Bronchial epithelial cell (primary cell): ENCODE results near the gene TXNDC17. TPM values are rescaled to one million over a fixed set of nuclear protein-coding genes. Genes with fewer than 3 reads are reported as not detected.
A peak's percentile ranks its signal among the peaks of the same experiment; 100 is the strongest.
"Not testable (repeated sequence)": the region's sequence is repeated elsewhere in the genome, so short reads cannot be mapped to it uniquely, and the experiment has no call there.

Experiments
- DNase-seq: peaks from one replicate; pipeline ENCODE4 v3.0.0-alpha.2; 2010; ENCODE audit warnings: low read depth
- FAIRE-seq: peaks from 2 replicates; lab custom pipeline; 2011; peaks lifted over from hg19 to GRCh38; lab: Jason Lieb, UNC
- H3K27me3 ChIP-seq: 2 replicates; pipeline ENCODE4 v1.5.1; 2011; ENCODE audit warnings: low read length; ENCODE audit not compliant: control insufficient read depth, insufficient read depth
- H3K36me3 ChIP-seq: 2 replicates; pipeline ENCODE4 v1.5.1; 2011; ENCODE audit warnings: low read length; ENCODE audit not compliant: control insufficient read depth, insufficient read depth
- H3K4me3 ChIP-seq: 2 replicates; pipeline ENCODE4 v1.5.1; 2011; ENCODE audit warnings: mild to moderate bottlenecking, low read depth, low read length, control low read depth
- total RNA-seq: library from RNA; depleted of rRNA; stranded (reverse); fragments of >200 nt; gene quantifications from 2 replicates; pipeline ENCODE4 v1.2.1, GENCODE V29; 2014
- TF ChIP-seq, protein P1 (sequence below): IDR thresholded peaks from 2 replicates; pipeline ENCODE4 v1.5.1; 2011; ENCODE audit warnings: mild to moderate bottlenecking, moderate library complexity, low read length, control low read depth, inconsistent platforms; ENCODE audit not compliant: insufficient read depth, severe bottlenecking

The TXNDC17 gene
- total RNA-seq, 1 donor from 2014 or later, result 222 TPM

DNA sequence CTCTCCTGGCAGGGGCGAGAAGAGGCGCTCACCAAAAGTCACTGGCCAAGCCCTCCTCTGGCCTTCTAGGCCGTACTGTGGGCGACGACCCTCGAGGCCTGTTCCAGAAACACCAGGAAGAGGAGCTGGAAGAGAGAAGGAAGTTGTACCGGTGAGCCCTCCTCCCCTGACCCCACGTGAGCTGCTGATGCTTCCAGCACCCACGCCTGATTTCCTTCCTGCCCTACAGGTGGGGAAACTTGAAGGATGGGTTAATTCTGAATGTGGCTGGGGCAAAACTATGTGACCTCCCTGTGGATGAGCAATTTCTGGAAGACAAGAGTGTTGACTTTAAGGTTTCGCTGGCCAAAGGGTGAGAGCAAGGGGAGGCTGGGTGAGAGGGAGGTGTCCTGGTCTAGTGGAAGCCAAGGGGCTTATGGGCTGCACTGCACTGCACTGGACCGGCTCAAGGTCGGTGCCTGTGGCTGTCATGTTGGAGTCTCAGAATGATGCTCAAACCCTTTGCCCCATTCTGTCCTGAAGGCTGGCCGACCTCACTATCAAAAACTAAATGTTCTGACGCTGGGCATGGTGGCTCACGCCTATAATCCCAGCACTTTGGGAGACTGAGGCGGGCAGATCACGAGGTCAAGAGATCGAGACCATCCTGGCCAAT lies 16.9 kb downstream of the TXNDC17 start:
- DNase-seq, result no peak
- FAIRE-seq, result peak; percentile 89
- Histone ChIP-seq H3K4me3 (peak overlapping the region; percentile 41), H3K27me3 (no peaks in the 10 kb centered on the region), H3K36me3 (no peaks in the 10 kb centered on the region)
- TF ChIP-seq, protein P1, sequence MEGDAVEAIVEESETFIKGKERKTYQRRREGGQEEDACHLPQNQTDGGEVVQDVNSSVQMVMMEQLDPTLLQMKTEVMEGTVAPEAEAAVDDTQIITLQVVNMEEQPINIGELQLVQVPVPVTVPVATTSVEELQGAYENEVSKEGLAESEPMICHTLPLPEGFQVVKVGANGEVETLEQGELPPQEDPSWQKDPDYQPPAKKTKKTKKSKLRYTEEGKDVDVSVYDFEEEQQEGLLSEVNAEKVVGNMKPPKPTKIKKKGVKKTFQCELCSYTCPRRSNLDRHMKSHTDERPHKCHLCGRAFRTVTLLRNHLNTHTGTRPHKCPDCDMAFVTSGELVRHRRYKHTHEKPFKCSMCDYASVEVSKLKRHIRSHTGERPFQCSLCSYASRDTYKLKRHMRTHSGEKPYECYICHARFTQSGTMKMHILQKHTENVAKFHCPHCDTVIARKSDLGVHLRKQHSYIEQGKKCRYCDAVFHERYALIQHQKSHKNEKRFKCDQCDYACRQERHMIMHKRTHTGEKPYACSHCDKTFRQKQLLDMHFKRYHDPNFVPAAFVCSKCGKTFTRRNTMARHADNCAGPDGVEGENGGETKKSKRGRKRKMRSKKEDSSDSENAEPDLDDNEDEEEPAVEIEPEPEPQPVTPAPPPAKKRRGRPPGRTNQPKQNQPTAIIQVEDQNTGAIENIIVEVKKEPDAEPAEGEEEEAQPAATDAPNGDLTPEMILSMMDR, result no peak

DNA sequence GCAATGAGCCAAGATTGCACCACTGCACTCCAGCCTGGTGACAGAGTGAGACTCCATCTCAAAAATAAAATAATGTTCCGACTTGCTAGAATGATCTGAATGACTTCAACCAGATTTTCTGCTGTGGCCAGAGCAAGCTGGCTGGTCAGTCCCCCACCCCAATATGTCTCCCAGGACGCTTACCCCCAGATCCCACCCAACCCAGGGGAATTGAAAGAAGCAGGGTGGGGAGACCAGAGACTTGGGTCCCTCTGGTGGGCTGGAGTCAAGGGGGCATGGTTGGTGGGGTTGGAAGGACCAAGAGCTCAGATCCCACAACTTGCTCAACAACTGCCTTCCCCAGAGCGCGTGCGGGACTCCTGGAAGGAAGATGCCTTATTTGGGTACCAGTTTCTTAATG lies 17.6 kb downstream of the TXNDC17 start:
- H3K27me3 ChIP-seq, DNase-seq, H3K4me3 ChIP-seq, FAIRE-seq, H3K36me3 ChIP-seq: not testable (repeated sequence)

DNA sequence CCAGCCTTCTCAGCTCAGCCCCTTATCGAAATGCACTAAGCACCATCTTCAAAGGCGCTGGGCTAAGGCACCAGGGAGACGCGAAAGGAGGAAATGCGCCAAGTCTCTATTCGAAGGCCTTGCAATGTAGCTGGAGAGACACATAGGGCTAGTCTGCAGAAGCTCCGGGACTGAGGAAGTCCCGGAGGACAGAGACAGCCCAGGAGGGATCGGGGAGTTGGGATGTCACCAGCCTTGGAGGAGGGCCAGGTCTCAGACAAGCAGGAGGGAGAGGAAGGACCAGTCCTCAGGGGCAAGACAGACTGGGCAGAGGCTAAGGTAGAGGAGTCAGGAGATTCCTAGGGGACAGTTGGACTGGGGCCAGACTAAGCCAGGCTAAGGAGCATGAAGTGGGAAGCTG lies 19.2 kb downstream of the TXNDC17 start:
- no peaks in the 10 kb centered on the region for H3K36me3 ChIP-seq
- no peaks in the 10 kb centered on the region for H3K27me3 ChIP-seq
- FAIRE-seq, result no peak
- DNase-seq, result no peak
- TF ChIP-seq, protein P1, result no peak
- H3K4me3 ChIP-seq, result no peak overlapping the region

DNA sequence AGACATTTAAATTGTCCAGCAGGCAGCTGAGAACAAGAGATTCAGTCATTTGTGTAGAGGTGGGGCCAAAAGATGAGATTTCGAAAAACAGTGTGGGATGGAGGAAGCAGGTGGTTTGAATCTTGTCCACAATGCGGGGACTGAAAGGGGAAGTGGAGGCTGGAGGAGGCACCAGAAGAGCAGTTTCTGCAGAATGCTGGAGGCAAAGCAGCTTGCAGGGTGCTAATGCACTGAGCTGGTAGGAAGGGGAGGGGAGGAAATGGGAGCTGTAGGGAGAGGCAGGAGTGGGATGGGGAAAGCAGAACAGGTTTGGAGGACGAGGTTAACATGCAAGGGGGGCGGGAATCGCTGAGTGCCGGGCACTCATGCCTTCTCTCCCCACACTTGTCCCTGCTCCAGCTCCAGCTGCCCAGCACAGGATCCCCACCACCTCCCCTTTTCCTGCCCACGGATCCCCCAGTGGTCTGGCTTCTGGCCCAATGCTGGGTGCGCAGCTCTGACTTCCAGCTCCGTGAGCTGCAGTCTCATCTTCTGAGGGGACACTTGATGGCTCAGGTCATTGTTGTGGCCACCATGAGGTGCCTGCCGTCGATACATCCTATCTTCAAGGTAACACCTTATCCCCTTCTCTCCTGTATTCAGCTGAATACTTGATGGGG lies 20.1 kb downstream of the TXNDC17 start:
- no peaks in the 10 kb centered on the region for H3K36me3 ChIP-seq
- no peak overlapping the region for H3K4me3 ChIP-seq
- FAIRE-seq (peak; percentile 80), DNase-seq (no peak)
- TF ChIP-seq, protein P1, result no peak
- no peaks in the 10 kb centered on the region for H3K27me3 ChIP-seq

DNA sequence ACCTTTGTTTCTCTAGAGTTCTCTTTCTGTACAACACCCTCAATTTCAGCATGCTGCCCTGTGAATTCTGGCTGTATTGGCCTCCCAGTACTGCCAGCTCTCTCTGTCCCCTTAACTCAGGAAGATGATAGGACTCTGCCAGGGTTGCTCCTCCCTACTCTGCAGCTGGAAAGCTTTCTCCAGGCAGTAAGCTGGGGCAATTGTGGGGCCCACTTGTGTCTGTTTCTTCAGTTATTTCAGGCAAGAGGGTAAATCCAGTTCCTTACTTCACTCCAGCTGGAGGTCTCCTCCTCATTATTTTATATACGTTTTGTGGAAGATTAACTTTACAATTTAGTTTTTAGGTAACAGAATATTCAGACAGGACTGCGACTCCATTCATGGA lies 20.6 kb downstream of the TXNDC17 start:
- TF ChIP-seq, protein P1, result no peak
- Histone ChIP-seq H3K36me3 (no peaks in the 10 kb centered on the region), H3K4me3 (no peak overlapping the region), H3K27me3 (no peaks in the 10 kb centered on the region)
- FAIRE-seq (no peak), DNase-seq (no peak)

DNA sequence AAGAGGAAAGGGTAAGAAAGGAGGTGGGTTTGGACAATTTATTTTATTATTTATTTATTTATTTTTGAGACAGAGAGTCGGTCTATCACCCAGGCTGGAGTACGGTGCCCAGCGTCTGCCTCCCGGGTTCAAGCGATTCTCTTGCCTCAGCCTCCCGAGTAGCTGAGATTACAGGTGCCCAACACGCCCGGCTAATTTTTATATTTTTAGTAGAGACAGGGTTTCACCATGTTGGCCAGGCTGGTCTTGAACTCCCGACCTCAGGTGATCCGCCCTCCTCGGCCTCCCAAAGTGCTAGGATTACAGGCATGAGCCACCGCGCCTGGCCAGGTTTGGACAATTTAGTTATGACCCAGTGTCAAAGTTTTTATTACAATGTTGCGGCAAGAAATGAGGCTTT lies 22.3 kb downstream of the TXNDC17 start:
- not testable (repeated sequence) for H3K4me3 ChIP-seq, DNase-seq, FAIRE-seq, H3K36me3 ChIP-seq, H3K27me3 ChIP-seq

DNA sequence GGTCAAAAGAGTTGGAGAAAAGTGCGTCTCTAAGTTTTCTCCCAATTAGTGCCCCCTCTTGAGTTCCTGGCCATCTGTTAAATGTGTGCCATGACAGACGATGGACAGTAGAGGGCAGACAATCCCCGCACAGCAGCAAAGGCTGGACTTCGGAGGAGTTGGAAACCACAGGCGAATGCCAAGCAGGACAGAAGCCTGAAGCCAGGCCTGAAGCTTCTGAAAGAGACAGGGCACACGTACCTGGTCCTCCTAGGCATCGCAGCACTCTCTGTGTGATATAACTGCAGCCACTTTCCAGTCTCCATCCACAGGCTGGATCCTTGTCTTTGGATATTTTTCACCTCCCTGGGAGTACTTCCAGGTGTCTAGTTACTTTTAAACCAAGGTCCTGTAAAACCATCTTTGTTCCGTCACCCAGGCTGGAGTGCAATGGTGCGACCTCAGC lies 25.2 kb downstream of the TXNDC17 start:
- H3K36me3 ChIP-seq, result no peaks in the 10 kb centered on the region
- peak; percentile 80 for DNase-seq
- peak; percentile 95 for FAIRE-seq
- no peak overlapping the region for H3K4me3 ChIP-seq
- H3K27me3 ChIP-seq, result no peaks in the 10 kb centered on the region
- TF ChIP-seq, protein P1, result peak; percentile 90
